Uterus (tissue), 4 donors: ENCODE results near the gene RFX2. TPM values are rescaled to one million over a fixed set of nuclear protein-coding genes. Genes with fewer than 3 reads are reported as not detected.

Source experiments
- DNase-seq, 2 donors: peaks; one replicate each; pipeline ENCODE4 v3.0.0-alpha.2; 2019 to 2020
- H3K27ac ChIP-seq, 2 donors: fragments of 200-600 bp; sonication (generic); 1 replicate in 1 of 2; 2 replicates in 1 of 2; pipeline ENCODE4 v1.5.1; 2016 to 2018
- H3K27me3 ChIP-seq, 2 donors: fragments of 200-600 bp; sonication (generic); one replicate each; pipeline ENCODE4 v1.5.1; 2018 to 2019; ENCODE audit warnings: control low read depth in 1 of 2
- H3K36me3 ChIP-seq, 2 donors: fragments of 200-600 bp; sonication (generic); one replicate each; pipeline ENCODE4 v1.5.1; 2019; ENCODE audit warnings: control low read depth in 1 of 2
- H3K4me1 ChIP-seq, 2 donors: fragments of 200-600 bp; sonication (generic); one replicate each; pipeline ENCODE4 v1.5.1; 2018 to 2019; ENCODE audit warnings: control low read depth in 1 of 2
- H3K4me3 ChIP-seq, 2 donors: fragments of 200-600 bp; sonication (generic); 1 replicate in 1 of 2; 2 replicates in 1 of 2; pipeline ENCODE4 v1.5.1; 2018 to 2019; ENCODE audit warnings: mild to moderate bottlenecking in 1 of 2
- H3K9me3 ChIP-seq, 2 donors: fragments of 200-600 bp; sonication (generic); one replicate each; pipeline ENCODE4 v1.5.1; 2019; ENCODE audit warnings: control low read depth in 1 of 2
- CTCF ChIP-seq, 4 experiments: fragments of 200-600 bp in 2 of 4; fragments of 450-650 bp in 2 of 4; sonication (generic) in 2 of 4; IDR thresholded peaks; one replicate each; pipeline ENCODE4 v1.5.1; 2016 to 2019; ENCODE audit warnings: antibody characterized with exemption in 4 of 4, mild to moderate bottlenecking in 2 of 4, moderate library complexity in 1 of 4
- POLR2A ChIP-seq, 2 donors: fragments of 450-650 bp; IDR thresholded peaks; one replicate each; pipeline ENCODE4 v1.6.1; 2016; ENCODE audit warnings: antibody characterized with exemption in 2 of 2, mild to moderate bottlenecking in 1 of 2, moderate library complexity in 1 of 2
- intact Hi-C: fragments of 100-400 bp; cut with DNase I; formaldehyde crosslinking; loops from one replicate; pipeline ENCODE4 v1.15.1; 2023; ENCODE audit warnings: low total_unique reads
- total RNA-seq, 4 donors: library from RNA; depleted of rRNA in 3 of 4; stranded (reverse); fragments of >200 nt in 3 of 4; gene quantifications; one replicate each; pipeline versions ENCODE4 v1.1.0 to v1.2.4, GENCODE V29; 2014 to 2023
- donor health status: DM: yes; HTN: yes; CAD: no.

The RFX2 gene
- total RNA-seq, 4 donors from 2014 or later, result 10.5 to 77.9 (median 22.8) TPM

- Histone ChIP-seq H3K4me1 (peaks cover 0 to 7% of the 10 kb centered on the region in 2 donors), H3K9me3 (no peaks in the 10 kb centered on the region), H3K27me3 (no peaks in the 10 kb centered on the region), H3K36me3 (no peaks in the 10 kb centered on the region), H3K27ac (no peak overlapping the region), H3K4me3 (no peak overlapping the region)
- no peak for DNase-seq
- intact Hi-C loops, result loop anchor here (5.0 kb wide), 1 partner anchor 34 kb away; no protein-coding TSS in a partner anchor
- TF ChIP-seq CTCF (IDR thresholded peaks at IDR 0.05), result no peak
- no peak for TF ChIP-seq POLR2A (IDR thresholded peaks at IDR 0.05)
Measured at GRCh38 chr19:6020972-6021805, 89.1 kb downstream of the RFX2 start.

DNA sequence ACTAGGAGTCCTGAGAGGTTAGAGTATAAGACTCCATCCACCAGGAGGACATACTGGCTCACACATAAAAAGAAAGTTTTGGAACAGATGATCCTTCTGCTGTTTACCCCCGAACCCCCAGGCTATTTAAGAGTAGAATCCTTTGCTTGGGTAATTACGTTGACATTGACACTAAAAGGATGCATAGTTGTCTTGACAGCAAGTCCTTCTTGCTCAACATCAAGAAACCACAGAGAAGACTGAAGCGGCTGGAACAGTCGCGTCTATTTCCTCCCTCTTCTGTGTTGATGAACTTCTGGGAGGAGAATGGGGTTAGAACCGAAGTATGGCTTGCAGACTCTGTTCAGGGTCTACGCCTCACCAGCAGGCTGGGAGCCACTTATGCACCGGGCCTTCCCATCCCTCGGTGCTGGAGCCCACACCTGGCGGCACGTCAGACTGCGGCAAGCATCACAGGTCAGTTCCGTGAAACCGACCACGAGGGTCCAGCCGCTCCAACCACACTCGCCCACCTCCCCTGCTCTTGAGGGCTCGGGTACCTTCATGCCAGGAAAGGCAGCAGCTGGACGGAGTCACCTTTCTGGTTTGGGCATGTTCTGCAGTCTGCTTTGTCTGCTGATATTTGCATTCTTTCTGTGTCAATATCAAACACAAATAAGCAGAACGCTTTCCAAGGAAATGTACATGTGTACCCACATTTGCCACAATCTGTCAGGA is 90.0 kb downstream of the RFX2 start:
- no peak for TF ChIP-seq POLR2A (IDR thresholded peaks at IDR 0.05)
- TF ChIP-seq CTCF (IDR thresholded peaks at IDR 0.05), result no peak
- no peak overlapping the region for H3K4me3 ChIP-seq
- DNase-seq, result no peak
- no peak overlapping the region for H3K27ac ChIP-seq
- intact Hi-C loops, result loop anchor here (5.0 kb wide), 1 partner anchor 33 kb away; no protein-coding TSS in a partner anchor
- no peaks in the 10 kb centered on the region for H3K27me3 ChIP-seq
- H3K9me3 ChIP-seq, result no peaks in the 10 kb centered on the region
- peaks cover 0 to 7% of the 10 kb centered on the region in 2 donors for H3K4me1 ChIP-seq
- no peaks in the 10 kb centered on the region for H3K36me3 ChIP-seq

DNA sequence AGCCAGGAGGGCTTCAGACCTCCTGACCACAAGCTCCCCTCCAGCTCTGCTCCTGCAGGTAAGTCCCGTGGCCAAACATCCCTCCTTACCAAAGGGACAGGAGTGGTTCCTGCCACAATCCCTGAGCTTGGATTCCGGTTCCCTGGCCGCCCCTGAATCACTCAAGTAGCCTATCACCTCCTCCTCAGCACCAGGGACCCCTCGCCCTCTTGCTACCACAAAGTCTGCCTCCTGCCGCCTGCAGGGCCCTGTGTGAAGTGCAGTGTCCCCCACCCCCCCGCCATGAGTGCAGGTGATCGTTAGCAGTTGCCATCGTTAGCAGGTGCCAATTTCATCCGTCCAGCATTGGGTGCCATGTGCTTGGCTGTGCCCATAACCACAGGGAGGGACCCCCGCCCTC is 91.5 kb downstream of the RFX2 start:
- no peak for TF ChIP-seq CTCF (IDR thresholded peaks at IDR 0.05)
- DNase-seq, result no peak
- Histone ChIP-seq H3K27me3 (no peaks in the 10 kb centered on the region), H3K27ac (no peak overlapping the region), H3K9me3 (no peaks in the 10 kb centered on the region), H3K4me3 (no peak overlapping the region), H3K36me3 (no peaks in the 10 kb centered on the region), H3K4me1 (peaks cover 0 to 7% of the 10 kb centered on the region in 2 donors)
- intact Hi-C loops, result no loop called here

DNA sequence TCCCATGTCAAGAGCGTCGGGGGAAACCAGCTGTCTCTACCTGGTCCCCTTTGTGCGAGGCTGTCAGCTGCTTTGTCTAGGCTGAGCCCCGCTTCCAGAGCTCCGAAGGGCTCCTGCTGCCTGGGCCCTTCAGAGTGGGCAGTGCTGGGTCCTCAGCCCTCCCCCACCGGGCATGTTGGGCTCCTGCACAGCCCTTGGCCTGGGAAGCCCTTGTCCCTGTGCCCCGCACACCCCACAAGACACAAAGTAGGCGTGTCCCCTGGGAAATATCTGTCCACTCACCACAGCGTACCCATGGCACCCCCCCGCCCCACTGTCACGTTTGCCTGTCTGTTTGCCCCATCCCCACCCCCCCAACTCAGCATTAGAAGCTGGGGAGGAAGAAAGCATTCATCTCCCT is 92.7 kb downstream of the RFX2 start:
- H3K27ac ChIP-seq, result no peak overlapping the region
- H3K36me3 ChIP-seq, result no peaks in the 10 kb centered on the region
- H3K9me3 ChIP-seq, result no peaks in the 10 kb centered on the region
- no peak for DNase-seq
- no peak for TF ChIP-seq CTCF (IDR thresholded peaks at IDR 0.05)
- TF ChIP-seq POLR2A (IDR thresholded peaks at IDR 0.05), result no peak
- H3K4me1 ChIP-seq, result peaks cover 0 to 2% of the 10 kb centered on the region in 2 donors
- H3K27me3 ChIP-seq, result no peaks in the 10 kb centered on the region
- H3K4me3 ChIP-seq, result no peak overlapping the region
- intact Hi-C loops, result no loop called here
